ENCODE data around the gene GFRA1.

GFRA1 gene

DNA sequence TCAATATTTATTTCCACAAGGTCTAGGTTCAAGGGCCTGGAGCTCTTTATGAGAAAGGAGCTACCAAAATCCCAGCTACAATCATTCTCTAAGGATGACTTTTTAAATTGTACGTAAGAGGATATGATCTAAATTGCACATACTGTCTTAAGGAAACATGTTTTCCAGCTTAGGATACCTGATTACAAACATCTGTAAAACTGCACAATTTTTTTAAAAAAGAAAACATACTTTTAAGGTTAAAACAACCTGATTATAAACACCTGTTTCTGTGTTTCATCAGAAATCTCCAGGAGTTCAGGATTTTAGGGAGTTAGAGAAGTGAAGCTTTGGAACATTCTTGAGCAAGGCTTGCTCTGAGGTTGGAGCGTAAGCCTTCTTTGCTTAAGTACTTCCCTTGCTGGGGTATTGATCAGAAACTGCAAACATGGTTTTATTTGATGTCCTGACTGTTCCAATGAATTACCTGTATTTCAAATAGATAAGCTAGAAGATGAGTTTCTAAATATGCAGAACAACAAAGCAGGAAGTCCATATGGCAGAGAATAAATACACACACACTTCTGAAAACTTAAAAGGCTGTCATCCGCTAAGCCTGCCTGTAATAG lies 248.6 kb downstream of the GFRA1 start:
- DNase-seq, result no peak

DNA sequence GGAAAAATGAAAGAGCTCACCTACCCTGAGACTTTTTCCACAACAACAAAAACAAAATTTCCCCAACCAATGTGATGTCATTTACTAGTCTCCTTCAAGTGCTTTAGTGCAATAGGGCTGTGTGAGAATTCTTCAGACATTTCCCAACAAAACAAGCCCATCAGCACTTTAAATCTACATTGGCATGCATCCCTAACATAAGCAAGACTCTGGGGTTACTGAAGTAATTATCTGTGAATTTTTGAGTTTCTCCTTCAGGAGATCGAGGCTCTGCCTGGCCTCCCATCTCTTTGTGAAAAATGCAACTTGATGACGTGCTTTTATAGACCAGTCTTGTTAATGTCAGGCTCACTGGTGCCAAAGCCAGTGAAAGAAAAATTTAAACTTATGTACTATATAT lies 255.6 kb downstream of the GFRA1 start:
- DNase-seq, result no peak

DNA sequence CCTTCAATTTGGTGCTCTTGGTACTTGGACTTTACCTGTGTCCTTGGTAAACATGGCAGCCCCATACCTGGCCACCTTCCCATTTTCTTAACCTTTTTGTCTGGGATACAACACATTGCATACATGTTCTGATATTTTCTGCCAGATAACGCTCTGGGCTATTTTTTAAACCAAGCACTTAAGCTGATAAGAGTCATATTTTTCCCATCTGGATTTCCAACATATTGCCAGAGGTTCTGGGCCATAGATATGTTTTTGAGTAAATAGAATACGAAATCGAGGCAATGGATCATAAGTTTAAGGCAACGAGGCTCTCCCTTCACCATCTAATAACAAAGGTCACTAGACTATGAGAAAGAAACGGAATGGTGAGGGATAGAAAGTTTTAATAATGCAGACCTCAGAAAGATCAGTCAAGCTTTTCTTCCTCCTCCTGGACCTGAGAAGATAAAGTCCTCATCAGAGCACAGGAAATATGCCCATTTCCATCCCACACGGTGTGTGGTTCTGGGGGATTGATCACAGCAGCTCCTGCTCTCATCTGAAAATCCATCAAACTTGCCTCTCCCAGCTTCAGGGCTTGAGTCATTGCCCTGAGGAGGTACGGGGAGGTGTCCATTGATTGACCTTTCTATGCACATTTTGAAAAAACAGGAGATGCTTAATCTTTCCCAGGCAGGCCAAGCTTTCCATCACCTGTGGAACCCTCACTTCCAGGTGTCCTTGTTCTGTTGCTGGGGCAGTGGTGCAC lies 257.2 kb downstream of the GFRA1 start:
- DNase-seq, result no peak

DNA sequence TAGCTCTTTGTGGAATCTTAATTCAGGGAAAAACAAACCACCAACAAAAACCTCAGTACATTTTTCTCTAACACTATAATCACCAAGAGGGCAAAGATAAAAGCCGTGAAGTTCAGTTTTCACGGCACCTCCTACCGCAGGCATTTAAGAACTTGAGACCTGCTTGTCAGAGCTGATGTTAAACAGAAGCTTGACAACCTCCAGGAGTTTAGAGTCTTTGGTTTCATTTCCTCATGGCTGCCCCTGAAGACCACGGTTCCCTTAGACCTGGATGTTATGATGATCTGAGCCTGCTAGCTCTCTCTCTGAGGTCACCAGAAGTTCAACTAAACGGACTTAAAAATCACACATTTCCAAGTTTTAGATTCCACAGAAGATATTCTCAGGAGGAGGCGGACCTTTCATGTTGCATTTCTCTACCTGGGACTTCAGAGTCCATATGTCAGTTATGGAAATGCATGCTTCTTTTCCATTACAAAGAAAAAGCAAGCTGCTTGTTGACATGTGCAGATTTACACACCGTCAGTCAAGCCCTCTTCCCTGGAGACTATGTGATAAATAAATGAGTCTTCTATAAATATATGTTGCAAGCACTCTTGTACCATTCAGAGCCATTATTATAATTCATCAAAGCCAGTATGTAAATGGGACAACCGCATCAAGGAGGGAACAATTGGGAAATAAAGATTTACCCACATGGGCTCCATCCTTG lies 258.0 kb downstream of the GFRA1 start:
- no peak for DNase-seq

DNA sequence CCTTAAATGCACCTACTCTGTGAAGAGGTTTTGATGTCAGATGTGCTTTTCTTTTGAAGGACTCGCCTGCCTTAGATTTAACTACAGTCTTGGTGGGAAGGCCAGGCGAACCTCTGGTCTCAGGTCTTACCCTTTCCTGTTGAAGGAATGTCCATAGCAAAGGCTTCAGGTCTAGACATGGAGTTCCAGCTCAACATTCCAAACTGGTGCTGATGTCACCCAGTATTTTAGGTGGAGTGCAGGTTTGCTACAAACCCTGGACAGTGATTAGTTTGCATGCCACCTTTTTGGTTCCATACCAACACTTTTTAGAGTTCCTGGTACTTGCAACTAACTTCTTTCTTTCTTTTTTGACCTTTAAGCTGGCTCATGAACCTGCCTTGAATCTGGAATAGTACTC lies 258.7 kb downstream of the GFRA1 start:
- DNase-seq, result no peak

DNA sequence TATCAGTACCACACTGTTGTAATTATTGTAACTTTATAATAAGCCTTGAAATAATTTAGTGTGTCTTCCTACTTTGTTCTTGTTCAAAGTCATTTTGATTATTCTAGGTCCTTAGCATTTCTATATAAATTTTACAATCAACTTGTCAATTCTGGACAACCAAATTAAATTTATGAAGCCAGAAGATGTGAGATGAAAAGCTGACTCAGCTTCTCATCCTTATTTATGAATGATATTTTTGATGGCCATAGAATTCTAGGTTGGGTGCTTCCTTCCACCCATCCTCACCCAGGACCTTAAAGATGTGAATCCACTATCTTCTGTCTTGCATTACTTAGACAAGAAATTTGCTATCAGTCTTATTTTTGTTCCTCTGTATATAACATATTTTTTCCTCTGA lies 261.1 kb downstream of the GFRA1 start:
- DNase-seq, result no peak

DNA sequence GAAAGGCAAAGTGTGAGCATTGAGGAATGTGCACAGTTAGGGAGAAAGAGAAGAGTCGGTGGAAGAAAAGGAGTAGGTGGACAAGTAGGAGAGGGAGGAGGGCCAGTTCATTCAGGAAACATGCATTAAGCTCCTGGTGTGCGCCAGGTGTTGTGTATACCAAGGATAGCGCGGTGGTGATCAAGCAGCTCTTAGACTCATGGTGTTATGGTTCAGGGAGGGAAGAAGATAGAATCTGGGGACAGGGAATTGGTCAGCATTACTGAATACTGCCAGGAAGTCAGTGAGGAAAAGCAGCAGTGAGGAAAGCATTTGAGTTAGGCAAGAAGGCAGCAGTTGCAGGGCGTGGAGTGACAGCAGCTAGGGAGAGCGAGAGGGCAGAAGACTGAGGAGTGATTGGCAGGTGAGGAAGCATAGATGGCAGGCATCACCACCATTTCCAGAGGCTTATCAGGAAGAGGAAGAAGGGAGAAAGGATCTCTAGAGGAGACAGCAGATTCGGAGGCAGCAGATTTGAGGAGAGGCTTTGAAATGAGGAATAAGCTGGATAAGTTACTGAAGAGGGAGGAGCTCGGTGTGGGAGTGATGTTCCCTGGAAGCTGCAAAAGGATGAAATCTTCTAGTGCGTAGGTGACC lies 265.6 kb downstream of the GFRA1 start:
- no peak for DNase-seq

All from CD4-positive, alpha-beta T cell treated with Interferon gamma for 1 hour (primary cell).